Activated T-cell treated with anti-CD3 and anti-CD28 coated beads, Interleukin-2, amount 50 U/mL, for 72 hours (primary cell): ENCODE results near the gene LRRC71. TPM values are rescaled to one million over a fixed set of nuclear protein-coding genes. Genes with fewer than 3 reads are reported as not detected.

Experiments used
- ATAC-seq, 2 donors: fragments of 150-1000 bp; cut with Tn5 transposase; replicated peaks in 1 of 2; 2 replicates each; pipeline ENCODE4 v1.10.0; 2021; ENCODE audit warnings: moderate library complexity in 2 of 2, mild to moderate bottlenecking in 1 of 2
- DNase-seq, 2 donors: peaks; one replicate each; pipeline ENCODE4 v3.0.0; 2021 to 2022; ENCODE audit warnings: mixed read lengths in 1 of 2
- H3K27ac Mint-ChIP-seq: one replicate; pipeline ENCODE4 v1.8.0; 2022; ENCODE audit warnings: mild to moderate bottlenecking, moderate library complexity, mixed read lengths
- H3K27me3 Mint-ChIP-seq: one replicate; pipeline ENCODE4 v1.8.0; 2022; ENCODE audit warnings: low read depth, mixed read lengths
- H3K36me3 Mint-ChIP-seq, 2 donors: one replicate each; pipeline ENCODE4 v1.8.0; 2022; ENCODE audit warnings: mixed read lengths in 2 of 2, mild to moderate bottlenecking in 1 of 2; ENCODE audit not compliant: insufficient read depth in 2 of 2
- H3K4me1 Mint-ChIP-seq: one replicate; pipeline ENCODE4 v1.8.0; 2022; ENCODE audit warnings: low read depth, mixed read lengths
- H3K4me3 Mint-ChIP-seq, 2 donors: one replicate each; pipeline ENCODE4 v1.8.0; 2022; ENCODE audit warnings: mild to moderate bottlenecking in 2 of 2, mixed read lengths in 2 of 2, moderate library complexity in 2 of 2
- H3K9me3 Mint-ChIP-seq, 2 donors: one replicate each; pipeline ENCODE4 v1.8.0; 2022; ENCODE audit warnings: mixed read lengths in 2 of 2
- total RNA-seq, 2 donors: library from RNA; stranded (reverse); gene quantifications; one replicate each; pipeline ENCODE4 v1.2.3, GENCODE V29; 2022

LRRC71 gene
- not detected for total RNA-seq

- Mint-ChIP-seq H3K27me3 (peaks cover 67% of the 10 kb centered on the region), H3K4me1 (peaks cover 11% of the 10 kb centered on the region), H3K9me3 (no peaks in the 10 kb centered on the region), H3K36me3 (peaks cover 0 to 1% of the 10 kb centered on the region in 2 donors), H3K27ac (no peak within 1 kb of the TSS), H3K4me3 (peak within 1 kb of the TSS; percentile 61 to 66)
- ATAC-seq (peak; percentile 89 to 93), DNase-seq (peak; percentile 86 to 88)
Measured at GRCh38 chr1:156920233-156921052, at the start of gene LRRC71. LRRC71 (plus strand) TSS chr1:156920632; CDS start chr1:156920804, 172 bp downstream.

GRCh38 chr1:156873659-156874058, 46.8 kb upstream of the LRRC71 start:
- no peaks in the 10 kb centered on the region for H3K9me3 Mint-ChIP-seq
- DNase-seq (no peak), ATAC-seq (no peak)
- peaks cover 27% of the 10 kb centered on the region for H3K4me1 Mint-ChIP-seq
- no peaks in the 10 kb centered on the region for H3K36me3 Mint-ChIP-seq
- no peak overlapping the region for H3K27ac Mint-ChIP-seq
- H3K27me3 Mint-ChIP-seq: peaks cover 36% of the 10 kb centered on the region
- no peak overlapping the region for H3K4me3 Mint-ChIP-seq

DNA sequence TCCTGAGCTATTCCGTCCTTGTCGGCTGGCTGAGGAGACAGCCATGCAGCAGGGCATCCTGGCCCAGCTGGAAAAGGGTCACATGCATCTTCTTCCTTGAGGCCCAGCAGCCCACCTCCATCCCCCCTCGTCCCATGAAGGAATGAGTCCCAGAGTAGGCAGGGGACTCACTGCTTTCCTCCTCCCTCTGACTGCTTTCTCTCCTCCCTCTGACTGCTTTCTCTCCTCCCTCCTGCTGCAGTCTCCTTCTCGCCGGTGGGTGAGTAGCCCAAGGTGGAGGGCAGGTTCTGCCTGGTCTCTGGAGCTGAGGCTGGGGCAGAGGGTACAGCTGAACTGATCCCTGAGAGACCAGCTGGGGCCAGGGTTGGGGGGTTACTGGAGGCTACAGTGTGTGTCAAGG, 46.3 kb upstream of the LRRC71 start:
- H3K9me3 Mint-ChIP-seq: no peaks in the 10 kb centered on the region
- no peak overlapping the region for H3K4me3 Mint-ChIP-seq
- no peak for ATAC-seq
- H3K4me1 Mint-ChIP-seq: peaks cover 27% of the 10 kb centered on the region
- no peaks in the 10 kb centered on the region for H3K36me3 Mint-ChIP-seq
- DNase-seq: no peak
- H3K27me3 Mint-ChIP-seq: peaks cover 36% of the 10 kb centered on the region
- H3K27ac Mint-ChIP-seq: no peak overlapping the region

DNA sequence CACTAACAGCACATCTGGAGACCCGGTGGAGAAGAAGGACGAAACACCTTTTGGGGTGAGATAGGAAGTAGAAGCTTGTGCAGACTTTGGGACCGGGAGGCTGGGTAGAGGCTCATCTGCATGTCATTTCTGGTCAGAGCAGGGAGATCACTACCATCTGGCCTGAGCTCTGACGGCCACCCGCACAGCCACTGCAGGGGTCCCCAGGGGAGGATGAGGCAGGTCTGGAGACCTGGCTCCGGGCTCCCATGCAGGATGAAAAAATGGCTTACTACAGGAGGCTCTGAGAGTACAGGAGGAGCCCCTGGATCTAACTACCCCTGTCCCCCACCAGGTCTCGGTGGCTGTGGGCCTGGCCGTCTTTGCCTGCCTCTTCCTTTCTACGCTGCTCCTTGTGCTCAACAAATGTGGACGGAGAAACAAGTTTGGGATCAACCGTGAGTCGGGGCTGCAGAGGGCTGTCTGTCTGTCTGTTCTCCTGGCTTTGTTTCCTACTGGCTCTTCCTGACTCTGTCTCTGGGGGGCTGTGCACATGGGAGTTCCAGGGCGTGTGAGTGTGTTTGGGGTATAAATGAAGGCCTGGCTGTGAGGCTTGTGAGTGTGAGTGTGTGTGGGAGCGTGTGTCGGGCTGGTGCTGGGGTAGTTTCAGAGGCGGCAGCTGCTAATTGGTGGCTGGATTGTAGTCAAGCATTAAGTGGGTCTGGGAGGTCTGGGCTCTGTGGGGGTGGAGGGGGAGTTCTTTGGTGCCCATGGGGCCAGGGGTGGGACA, 45.7 kb upstream of the LRRC71 start:
- no peaks in the 10 kb centered on the region for H3K36me3 Mint-ChIP-seq
- ATAC-seq: no peak
- DNase-seq: no peak
- H3K9me3 Mint-ChIP-seq: no peaks in the 10 kb centered on the region
- H3K4me3 Mint-ChIP-seq: no peak overlapping the region
- no peak overlapping the region for H3K27ac Mint-ChIP-seq
- peaks cover 24% of the 10 kb centered on the region for H3K4me1 Mint-ChIP-seq
- H3K27me3 Mint-ChIP-seq: peaks cover 36% of the 10 kb centered on the region

DNA sequence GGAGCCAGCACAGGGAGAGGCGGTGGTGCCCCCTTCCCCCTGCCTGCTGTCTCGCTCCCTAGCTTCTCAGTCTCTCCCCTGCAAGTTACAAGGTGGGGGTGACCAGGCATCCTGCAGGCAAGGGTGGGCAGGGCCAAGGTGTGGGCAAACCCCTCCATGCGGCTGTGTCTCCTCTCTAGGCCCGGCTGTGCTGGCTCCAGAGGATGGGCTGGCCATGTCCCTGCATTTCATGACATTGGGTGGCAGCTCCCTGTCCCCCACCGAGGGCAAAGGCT, 45.2 kb upstream of the LRRC71 start:
- Mint-ChIP-seq H3K27me3 (peaks cover 36% of the 10 kb centered on the region), H3K27ac (no peak overlapping the region), H3K4me3 (no peak overlapping the region), H3K36me3 (no peaks in the 10 kb centered on the region), H3K9me3 (no peaks in the 10 kb centered on the region), H3K4me1 (peaks cover 19% of the 10 kb centered on the region)
- ATAC-seq (no peak), DNase-seq (no peak)

GRCh38 chr1:156876281-156876680, 44.2 kb upstream of the LRRC71 start:
- no peak for ATAC-seq

DNA sequence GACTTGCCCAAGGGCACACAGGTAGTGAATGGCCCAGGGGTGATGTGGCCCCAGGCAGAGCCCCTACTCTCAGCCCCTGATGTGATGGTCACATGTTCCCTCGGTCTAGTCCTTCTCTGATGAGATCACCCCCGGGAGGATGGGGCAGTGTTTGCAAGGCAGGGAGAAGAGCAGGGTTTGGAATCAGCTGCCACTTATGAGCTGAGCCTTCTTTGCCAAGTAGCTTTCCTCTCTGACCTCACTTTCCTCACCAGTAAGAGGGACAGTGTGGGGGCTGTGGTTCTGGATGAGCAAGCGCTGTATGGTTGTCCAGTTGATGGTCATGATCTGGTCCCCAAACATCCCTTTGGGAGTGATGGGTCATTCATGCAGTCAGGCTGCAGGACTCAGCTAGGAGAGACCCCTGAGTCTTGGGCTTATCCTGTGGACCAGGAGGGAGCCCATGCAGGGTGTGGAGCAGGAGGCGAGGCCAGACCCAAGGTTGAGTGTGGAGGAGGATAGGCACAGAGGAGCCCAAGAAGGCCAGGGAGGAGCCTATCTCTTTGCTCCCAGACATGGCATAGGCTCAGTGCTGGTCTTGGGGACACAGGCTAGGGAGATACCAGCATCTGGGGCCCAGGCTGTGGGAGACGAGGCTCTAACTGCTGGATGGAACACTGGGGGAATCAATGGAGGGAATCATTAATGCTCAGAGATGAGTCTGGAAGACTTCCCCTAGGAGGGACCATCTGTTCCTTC, 42.8 kb upstream of the LRRC71 start:
- no peak overlapping the region for H3K4me3 Mint-ChIP-seq
- peaks cover 44% of the 10 kb centered on the region for H3K27me3 Mint-ChIP-seq
- no peaks in the 10 kb centered on the region for H3K36me3 Mint-ChIP-seq
- ATAC-seq (no peak), DNase-seq (no peak)
- H3K27ac Mint-ChIP-seq: no peak overlapping the region
- H3K9me3 Mint-ChIP-seq: no peaks in the 10 kb centered on the region
- no peaks in the 10 kb centered on the region for H3K4me1 Mint-ChIP-seq

More at GRCh38 chr1:156876281-156876680, 44.2 kb upstream of the LRRC71 start:
- Mint-ChIP-seq H3K4me3 (no peak overlapping the region), H3K27me3 (peaks cover 36% of the 10 kb centered on the region), H3K4me1 (peaks cover 9% of the 10 kb centered on the region), H3K27ac (no peak overlapping the region), H3K36me3 (no peaks in the 10 kb centered on the region), H3K9me3 (no peaks in the 10 kb centered on the region)
- no peak for DNase-seq

DNA sequence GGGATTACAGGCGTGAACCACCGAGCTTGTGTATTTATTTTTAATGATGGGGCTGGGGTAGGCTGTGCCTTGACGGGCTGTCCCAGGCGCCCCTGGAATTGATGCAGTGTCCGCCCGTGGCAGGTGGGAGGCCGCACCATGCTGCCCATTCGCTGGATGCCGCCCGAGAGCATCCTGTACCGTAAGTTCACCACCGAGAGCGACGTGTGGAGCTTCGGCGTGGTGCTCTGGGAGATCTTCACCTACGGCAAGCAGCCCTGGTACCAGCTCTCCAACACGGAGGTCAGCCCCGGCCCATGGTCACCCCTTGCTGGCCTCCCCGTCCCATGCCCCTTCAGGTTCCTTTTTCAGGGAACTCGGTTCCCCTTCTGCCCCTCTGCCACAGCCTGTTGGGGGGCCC, 40.6 kb upstream of the LRRC71 start:
- no peak overlapping the region for H3K4me3 Mint-ChIP-seq
- H3K36me3 Mint-ChIP-seq: no peaks in the 10 kb centered on the region
- no peaks in the 10 kb centered on the region for H3K4me1 Mint-ChIP-seq
- no peak overlapping the region for H3K27ac Mint-ChIP-seq
- ATAC-seq (no peak), DNase-seq (no peak)
- peaks cover 39% of the 10 kb centered on the region for H3K27me3 Mint-ChIP-seq
- H3K9me3 Mint-ChIP-seq: no peaks in the 10 kb centered on the region

- no peaks in the 10 kb centered on the region for H3K9me3 Mint-ChIP-seq
- H3K4me1 Mint-ChIP-seq: no peaks in the 10 kb centered on the region
- H3K27me3 Mint-ChIP-seq: peaks cover 35% of the 10 kb centered on the region
- ATAC-seq: no peak
- H3K36me3 Mint-ChIP-seq: no peaks in the 10 kb centered on the region
- no peak overlapping the region for H3K27ac Mint-ChIP-seq
- H3K4me3 Mint-ChIP-seq: no peak overlapping the region
- no peak for DNase-seq
Measured at GRCh38 chr1:156880473-156880872, 40.0 kb upstream of the LRRC71 start.

- ATAC-seq (no peak), DNase-seq (no peak)
- no peak overlapping the region for H3K4me3 Mint-ChIP-seq
- peaks cover 37% of the 10 kb centered on the region for H3K27me3 Mint-ChIP-seq
- H3K4me1 Mint-ChIP-seq: no peaks in the 10 kb centered on the region
- no peak overlapping the region for H3K27ac Mint-ChIP-seq
- H3K9me3 Mint-ChIP-seq: no peaks in the 10 kb centered on the region
- no peaks in the 10 kb centered on the region for H3K36me3 Mint-ChIP-seq
Measured at GRCh38 chr1:156881101-156881500, 39.3 kb upstream of the LRRC71 start.

- no peaks in the 10 kb centered on the region for H3K36me3 Mint-ChIP-seq
- H3K27me3 Mint-ChIP-seq: peaks cover 38% of the 10 kb centered on the region
- DNase-seq (no peak), ATAC-seq (no peak)
- H3K4me3 Mint-ChIP-seq: no peak overlapping the region
- H3K9me3 Mint-ChIP-seq: no peaks in the 10 kb centered on the region
- H3K27ac Mint-ChIP-seq: no peak overlapping the region
- no peaks in the 10 kb centered on the region for H3K4me1 Mint-ChIP-seq
Measured at GRCh38 chr1:156881663-156882062, 38.8 kb upstream of the LRRC71 start.

GRCh38 chr1:156882543-156882942, 37.9 kb upstream of the LRRC71 start:
- Mint-ChIP-seq H3K27ac (no peak overlapping the region), H3K4me1 (no peaks in the 10 kb centered on the region), H3K36me3 (no peaks in the 10 kb centered on the region), H3K27me3 (peaks cover 44% of the 10 kb centered on the region), H3K9me3 (no peaks in the 10 kb centered on the region), H3K4me3 (no peak overlapping the region)
- ATAC-seq: no peak
- no peak for DNase-seq

DNA sequence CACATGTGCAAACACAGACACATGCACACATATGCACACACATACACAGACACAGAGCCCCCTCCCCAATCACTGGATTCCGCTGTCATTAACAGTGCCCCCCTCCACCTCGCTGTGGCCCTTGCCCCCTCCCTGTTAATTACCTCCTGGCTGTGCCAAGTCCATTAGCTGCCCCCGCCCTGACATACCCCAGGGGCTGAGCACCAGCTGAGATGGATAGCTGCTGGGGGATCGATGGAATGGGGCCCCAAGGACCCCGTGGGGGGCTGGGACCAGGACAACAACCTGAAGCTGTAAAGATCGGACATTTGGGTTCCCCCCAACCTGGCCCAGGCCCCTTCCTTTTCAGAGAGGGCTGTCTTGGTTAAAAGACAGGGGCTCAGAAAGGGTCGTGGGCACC, 36.5 kb upstream of the LRRC71 start:
- no peak overlapping the region for H3K27ac Mint-ChIP-seq
- H3K36me3 Mint-ChIP-seq: no peaks in the 10 kb centered on the region
- H3K4me3 Mint-ChIP-seq: no peak overlapping the region
- peaks cover 47% of the 10 kb centered on the region for H3K27me3 Mint-ChIP-seq
- no peaks in the 10 kb centered on the region for H3K4me1 Mint-ChIP-seq
- ATAC-seq (no peak), DNase-seq (no peak)
- H3K9me3 Mint-ChIP-seq: no peaks in the 10 kb centered on the region
